GM23338 (cell line): ENCODE results near the gene CEMIP2. TPM values are rescaled to one million over a fixed set of nuclear protein-coding genes. Genes with fewer than 3 reads are reported as not detected.

Experiments used
- ATAC-seq: fragments of 200-7000 bp; cut with Tn5 transposase; 3 replicates; pipeline ENCODE4 v1.9.1; 2020
- DNase-seq: peaks from one replicate; pipeline ENCODE4 v3.0.0-alpha.2; 2015; ENCODE audit warnings: low spot score
- H2AFZ ChIP-seq: fragments of 200-600 bp; sonication (generic); 2 replicates; pipeline ENCODE4 v1.8.0; 2016; ENCODE audit warnings: antibody characterized with exemption, mild to moderate bottlenecking, moderate library complexity
- H3F3A ChIP-seq: fragments of 200-600 bp; sonication (generic); replicated peaks from 2 replicates; pipeline ENCODE4 v1.8.0; 2017; ENCODE audit warnings: antibody characterized with exemption, mixed run types, low read depth
- H3K27ac ChIP-seq: fragments of 200-600 bp; sonication (generic); 2 replicates; pipeline ENCODE4 v1.6.1; 2016; ENCODE audit warnings: low read depth
- H3K27me3 ChIP-seq: fragments of 200-600 bp; sonication (generic); 2 replicates; pipeline ENCODE4 v1.8.0; 2016; ENCODE audit warnings: mild to moderate bottlenecking, mixed run types, moderate library complexity; ENCODE audit not compliant: insufficient read depth
- H3K36me3 ChIP-seq: fragments of 200-600 bp; sonication (generic); 2 replicates; pipeline ENCODE4 v1.8.0; 2016; ENCODE audit warnings: mild to moderate bottlenecking; ENCODE audit not compliant: insufficient read depth
- H3K4me1 ChIP-seq: fragments of 200-600 bp; sonication (generic); 2 replicates; pipeline ENCODE4 v1.8.0; 2016; ENCODE audit warnings: mild to moderate bottlenecking, moderate library complexity; ENCODE audit not compliant: insufficient read depth
- H3K4me2 ChIP-seq: fragments of 200-600 bp; sonication (generic); 2 replicates; pipeline ENCODE4 v1.7.1; 2017; ENCODE audit warnings: mixed run types
- H3K4me3 ChIP-seq: fragments of 200-600 bp; sonication (generic); 2 replicates; pipeline ENCODE4 v1.6.1; 2016; ENCODE audit warnings: mixed run types
- H3K79me2 ChIP-seq: fragments of 200-600 bp; sonication (generic); replicated peaks from 2 replicates; pipeline ENCODE4 v1.8.0; 2017; ENCODE audit warnings: mild to moderate bottlenecking; ENCODE audit not compliant: insufficient read depth
- H3K9me2 ChIP-seq: fragments of 200-600 bp; sonication (generic); 2 replicates; pipeline ENCODE4 v1.8.0; 2017; ENCODE audit not compliant: insufficient read depth
- H4K20me1 ChIP-seq: fragments of 200-600 bp; sonication (generic); replicated peaks from 2 replicates; pipeline ENCODE4 v1.8.0; 2017; ENCODE audit warnings: mild to moderate bottlenecking; ENCODE audit not compliant: insufficient read depth
- H3K27ac Mint-ChIP-seq: 2 replicates; pipeline ENCODE4 v1.8.0; 2020; ENCODE audit warnings: inconsistent platforms, mild to moderate bottlenecking, moderate library complexity, mixed read lengths
- H3K27me3 Mint-ChIP-seq: 3 replicates; pipeline ENCODE4 v1.8.0; 2022; ENCODE audit warnings: low read depth, mild to moderate bottlenecking, moderate library complexity, mixed read lengths, inconsistent platforms; ENCODE audit not compliant: insufficient read depth, poor library complexity
- H3K36me3 Mint-ChIP-seq: 3 replicates; pipeline ENCODE4 v1.8.0; 2021; ENCODE audit warnings: low read depth, mild to moderate bottlenecking, inconsistent platforms, moderate library complexity, mixed read lengths
- H3K4me1 Mint-ChIP-seq: 3 replicates; pipeline ENCODE4 v1.8.0; 2020; ENCODE audit warnings: mild to moderate bottlenecking, inconsistent platforms, mixed read lengths
- H3K4me3 Mint-ChIP-seq: 3 replicates; pipeline ENCODE4 v1.8.0; 2021; ENCODE audit warnings: moderate library complexity, mild to moderate bottlenecking, inconsistent platforms, mixed read lengths
- H3K9me3 Mint-ChIP-seq: 3 replicates; pipeline ENCODE4 v1.8.0; 2020; ENCODE audit warnings: moderate library complexity, mild to moderate bottlenecking, inconsistent platforms, mixed read lengths
- EZH2 ChIP-seq: fragments of 200-600 bp; sonication (generic); IDR thresholded peaks from one replicate; pipeline ENCODE4 v1.8.0; 2017; ENCODE audit warnings: antibody characterized with exemption, mild to moderate bottlenecking, low read depth; ENCODE audit not compliant: unreplicated experiment
- EZH2phosphoT487 ChIP-seq: fragments of 200-600 bp; sonication (generic); IDR thresholded peaks from one replicate; pipeline ENCODE4 v1.8.1; 2018; ENCODE audit warnings: antibody characterized with exemption; ENCODE audit not compliant: unreplicated experiment
- JUNB ChIP-seq: IDR thresholded peaks from one replicate; pipeline ENCODE4 v1.6.1; 2016; ENCODE audit warnings: antibody characterized with exemption; ENCODE audit not compliant: unreplicated experiment
- NANOG ChIP-seq: IDR thresholded peaks from 2 replicates; pipeline ENCODE4 v1.6.1; 2016; ENCODE audit warnings: antibody characterized with exemption, borderline replicate concordance
- POLR2AphosphoS5 ChIP-seq: IDR thresholded peaks from 2 replicates; pipeline ENCODE4 v1.6.1; 2016; ENCODE audit warnings: antibody characterized with exemption, low read depth
- STAT1 ChIP-seq: IDR thresholded peaks from one replicate; pipeline ENCODE4 v1.6.1; 2016; ENCODE audit warnings: antibody characterized with exemption; ENCODE audit not compliant: unreplicated experiment
- ZNF114 ChIP-seq: fragments of 250-450 bp; sonication (Bioruptor Pico); IDR thresholded peaks from 2 replicates; pipeline ENCODE4 v1.5.0; 2020; ENCODE audit warnings: mild to moderate bottlenecking, moderate library complexity
- ZNF331 ChIP-seq: fragments of 250-450 bp; sonication (Bioruptor Pico); IDR thresholded peaks from 2 replicates; pipeline ENCODE4 v1.5.0; 2020; ENCODE audit warnings: low read depth, mild to moderate bottlenecking, moderate library complexity
- ZNF462 ChIP-seq: fragments of 250-450 bp; sonication (Bioruptor Pico); IDR thresholded peaks from 2 replicates; pipeline ENCODE4 v1.5.0; 2020; ENCODE audit warnings: mild to moderate bottlenecking, moderate library complexity
- polyA plus RNA-seq: library from polyadenylated mRNA; unstranded; fragments of >200 nt; fragmentation: Nextera tagmentation; extraction: Ambion mirVana; gene quantifications from 2 replicates; pipeline ENCODE4 v1.2.1, GENCODE V29; 2016
- total RNA-seq: library from RNA; depleted of rRNA; stranded (reverse); fragments of >200 nt; shearing (Covaris generic); gene quantifications from 2 replicates; pipeline ENCODE4 v1.2.3, GENCODE V29; 2014

CEMIP2 gene
- total and polyA plus RNA-seq, 2 experiments from 2014 or later: 23.0 to 76.7 TPM

- H3K27ac Mint-ChIP-seq: no peak overlapping the region
- no peaks in the 10 kb centered on the region for H3K36me3 Mint-ChIP-seq
- peaks cover 3% of the 10 kb centered on the region for H3K79me2 ChIP-seq
- no peaks in the 10 kb centered on the region for H3K36me3 ChIP-seq
- peaks cover 7% of the 10 kb centered on the region for H3K4me1 Mint-ChIP-seq
- no peak overlapping the region for H3K4me3 Mint-ChIP-seq
- H3K4me1 ChIP-seq: peaks cover 9% of the 10 kb centered on the region
- TF ChIP-seq ZNF114 (CRISPR knock-in tag) (no peak), STAT1 (no peak), JUNB (no peak), EZH2phosphoT487 (no peak), ZNF462 (CRISPR knock-in tag) (no peak), POLR2AphosphoS5 (no peak), NANOG (no peak), EZH2 (no peak), ZNF331 (CRISPR knock-in tag) (no peak)
- no peak overlapping the region for H3K4me3 ChIP-seq
- peaks cover 12% of the 10 kb centered on the region for H3K27me3 Mint-ChIP-seq
- DNase-seq (no peak), ATAC-seq (no peak)
- H3K4me2 ChIP-seq: no peak overlapping the region
- H3K27ac ChIP-seq: no peak overlapping the region
- no peaks in the 10 kb centered on the region for H4K20me1 ChIP-seq
- H2AFZ ChIP-seq: no peak overlapping the region
- H3K27me3 ChIP-seq: peaks cover 4% of the 10 kb centered on the region; the same call in 1 of the 2 replicates
- no peaks in the 10 kb centered on the region for H3K9me3 Mint-ChIP-seq
- H3F3A ChIP-seq: peaks cover 14% of the 10 kb centered on the region; the same call in 1 of the 2 replicates
- H3K9me2 ChIP-seq: no peaks in the 10 kb centered on the region
These were observed 4.4 kb upstream of the CEMIP2 start for GRCh38 chr9:71772726-71773125.
